ENCODE data around the gene COPB1.

COPB1 gene

GRCh38 chr11:14422052-14422813 lies 77.4 kb downstream of the COPB1 start (continued):
- TF ChIP-seq ZFP3 (CRISPR knock-in tag; IDR thresholded peaks at IDR 0.05) = peak; percentile 76

- ATAC-seq = no peak
- TF ChIP-seq POU6F1 (CRISPR knock-in tag; IDR thresholded peaks at IDR 0.05; ENCODE audit: borderline replicate concordance, low read depth) (no peak), PATZ1 (CRISPR knock-in tag; IDR thresholded peaks at IDR 0.05; ENCODE audit: borderline replicate concordance) (no peak), PPARA (CRISPR knock-in tag; IDR thresholded peaks at IDR 0.05; ENCODE audit: borderline replicate concordance) (no peak), TSHZ2 (CRISPR knock-in tag; IDR thresholded peaks at IDR 0.05) (no peak), BACH2 (CRISPR knock-in tag; IDR thresholded peaks at IDR 0.05; ENCODE audit: borderline replicate concordance) (no peak), ZNF70 (CRISPR knock-in tag; IDR thresholded peaks at IDR 0.05) (no peak), ESRRG (CRISPR knock-in tag; IDR thresholded peaks at IDR 0.05) (no peak), TCF4 (CRISPR knock-in tag; IDR thresholded peaks at IDR 0.05; ENCODE audit: borderline replicate concordance) (no peak)
These were observed 79.4 kb downstream of the COPB1 start for GRCh38 chr11:14420223-14420622.

GRCh38 chr11:14418801-14419417 lies 80.7 kb downstream of the COPB1 start:
- TF ChIP-seq ZNF70 (CRISPR knock-in tag; IDR thresholded peaks at IDR 0.05) (no peak), TOX (CRISPR knock-in tag; IDR thresholded peaks at IDR 0.05; ENCODE audit: borderline replicate concordance) (no peak), CSRNP3 (CRISPR knock-in tag; IDR thresholded peaks at IDR 0.05) (no peak), ZFP3 (CRISPR knock-in tag; IDR thresholded peaks at IDR 0.05) (no peak), BACH2 (CRISPR knock-in tag; IDR thresholded peaks at IDR 0.05; ENCODE audit: borderline replicate concordance) (no peak), SNAI2 (CRISPR knock-in tag; IDR thresholded peaks at IDR 0.05) (no peak), ZFP30 (CRISPR knock-in tag; IDR thresholded peaks at IDR 0.05) (no peak), ZNF8 (CRISPR knock-in tag; IDR thresholded peaks at IDR 0.05) (no peak), PATZ1 (CRISPR knock-in tag; IDR thresholded peaks at IDR 0.05; ENCODE audit: borderline replicate concordance) (no peak), CSDC2 (CRISPR knock-in tag; IDR thresholded peaks at IDR 0.05) (no peak), RARB (CRISPR knock-in tag; IDR thresholded peaks at IDR 0.05) (no peak), ZNF565 (CRISPR knock-in tag; conservative IDR thresholded peaks at IDR 0.05; ENCODE audit: low read depth) (no peak), PPARA (CRISPR knock-in tag; IDR thresholded peaks at IDR 0.05; ENCODE audit: borderline replicate concordance) (no peak), POU6F1 (CRISPR knock-in tag; IDR thresholded peaks at IDR 0.05; ENCODE audit: borderline replicate concordance, low read depth) (no peak), OSR1 (CRISPR knock-in tag; IDR thresholded peaks at IDR 0.05) (no peak), ISL1 (CRISPR knock-in tag; IDR thresholded peaks at IDR 0.05) (no peak), ARNTL (CRISPR knock-in tag; IDR thresholded peaks at IDR 0.05; ENCODE audit: borderline replicate concordance, low read depth) (no peak)
- ATAC-seq = no peak

Measured in SK-N-SH treated with all-trans-retinoic acid at 6 μM for 48 hours (cell line).